ENCODE measurements around the gene YIPF7.

DNA sequence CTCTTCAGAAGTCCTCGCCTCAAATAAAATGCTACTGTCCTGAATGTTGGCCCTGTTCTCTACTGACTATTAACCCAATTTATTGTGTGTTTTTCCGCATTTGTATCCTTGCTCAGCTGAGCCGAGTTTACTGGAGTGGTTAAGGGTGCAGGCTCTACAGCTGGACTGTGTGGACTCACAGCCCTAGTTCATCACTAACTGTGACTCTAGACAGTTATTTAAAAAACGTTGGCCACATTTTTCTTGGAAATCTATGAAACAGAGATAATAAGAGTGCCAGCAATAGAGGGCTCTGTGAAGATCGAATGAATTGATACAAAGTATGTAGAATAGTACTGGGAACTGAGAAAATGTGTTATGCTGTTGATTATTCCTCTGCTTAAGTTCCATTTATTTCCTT lies 23.9 kb upstream of the YIPF7 start:
- TF ChIP-seq POLR2A (IDR thresholded peaks at IDR 0.05): no peak
- TF ChIP-seq, protein P1, sequence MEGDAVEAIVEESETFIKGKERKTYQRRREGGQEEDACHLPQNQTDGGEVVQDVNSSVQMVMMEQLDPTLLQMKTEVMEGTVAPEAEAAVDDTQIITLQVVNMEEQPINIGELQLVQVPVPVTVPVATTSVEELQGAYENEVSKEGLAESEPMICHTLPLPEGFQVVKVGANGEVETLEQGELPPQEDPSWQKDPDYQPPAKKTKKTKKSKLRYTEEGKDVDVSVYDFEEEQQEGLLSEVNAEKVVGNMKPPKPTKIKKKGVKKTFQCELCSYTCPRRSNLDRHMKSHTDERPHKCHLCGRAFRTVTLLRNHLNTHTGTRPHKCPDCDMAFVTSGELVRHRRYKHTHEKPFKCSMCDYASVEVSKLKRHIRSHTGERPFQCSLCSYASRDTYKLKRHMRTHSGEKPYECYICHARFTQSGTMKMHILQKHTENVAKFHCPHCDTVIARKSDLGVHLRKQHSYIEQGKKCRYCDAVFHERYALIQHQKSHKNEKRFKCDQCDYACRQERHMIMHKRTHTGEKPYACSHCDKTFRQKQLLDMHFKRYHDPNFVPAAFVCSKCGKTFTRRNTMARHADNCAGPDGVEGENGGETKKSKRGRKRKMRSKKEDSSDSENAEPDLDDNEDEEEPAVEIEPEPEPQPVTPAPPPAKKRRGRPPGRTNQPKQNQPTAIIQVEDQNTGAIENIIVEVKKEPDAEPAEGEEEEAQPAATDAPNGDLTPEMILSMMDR (IDR thresholded peaks at IDR 0.05 in 4 of 5, conservative IDR thresholded peaks at IDR 0.05 in 1 of 5): no peak

Measured in gastrocnemius medialis (tissue), 4 donors.